GM19193 (cell line): ENCODE results near the gene CYP1B1.

Experiments used
- POLR2A ChIP-seq: IDR thresholded peaks from 4 replicates; pipeline ENCODE4 v1.6.1; 2011; ENCODE audit not compliant: insufficient read depth, insufficient read length; ENCODE audit errors: extremely low read depth

CYP1B1 gene

DNA sequence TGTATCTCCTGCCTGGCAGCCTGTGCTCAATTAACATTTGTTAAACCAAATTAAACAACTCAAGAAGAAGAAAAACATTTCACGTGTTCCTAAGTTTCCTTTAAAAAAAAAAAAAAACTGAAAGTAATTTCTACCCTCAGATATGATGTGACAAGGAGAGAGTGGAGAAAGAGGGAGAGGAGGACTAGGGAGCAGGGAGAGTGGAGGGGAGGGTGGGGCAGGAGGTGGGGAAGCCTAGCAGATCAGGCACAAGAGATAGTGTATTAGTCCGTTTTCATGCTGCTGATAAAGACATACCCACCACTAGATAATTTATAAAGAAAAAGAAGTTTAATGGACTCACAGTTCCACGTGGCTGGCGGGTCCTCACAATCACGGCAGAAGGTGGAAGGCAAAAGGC, 46.4 kb downstream of the CYP1B1 start:
- no peak for TF ChIP-seq POLR2A

DNA sequence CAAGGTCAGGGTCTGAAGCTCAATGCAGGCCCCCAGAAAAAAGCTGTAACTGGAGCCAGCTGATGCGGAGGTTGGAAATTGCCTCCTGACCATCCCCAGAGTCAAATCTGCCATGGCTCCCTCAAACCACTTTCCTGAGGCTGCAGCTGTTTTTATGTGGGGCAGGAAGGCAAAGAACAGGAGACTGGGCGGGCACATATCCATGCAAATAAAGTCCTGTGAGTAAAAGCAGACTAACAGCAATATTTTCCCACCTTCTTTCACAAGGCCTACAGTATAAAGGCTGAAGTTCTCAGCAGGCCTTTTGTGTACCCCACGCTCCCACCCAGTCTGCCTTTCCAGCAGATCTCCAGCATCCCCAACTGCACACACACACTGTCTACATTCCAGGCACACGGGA, 47.1 kb downstream of the CYP1B1 start:
- no peak for TF ChIP-seq POLR2A

DNA sequence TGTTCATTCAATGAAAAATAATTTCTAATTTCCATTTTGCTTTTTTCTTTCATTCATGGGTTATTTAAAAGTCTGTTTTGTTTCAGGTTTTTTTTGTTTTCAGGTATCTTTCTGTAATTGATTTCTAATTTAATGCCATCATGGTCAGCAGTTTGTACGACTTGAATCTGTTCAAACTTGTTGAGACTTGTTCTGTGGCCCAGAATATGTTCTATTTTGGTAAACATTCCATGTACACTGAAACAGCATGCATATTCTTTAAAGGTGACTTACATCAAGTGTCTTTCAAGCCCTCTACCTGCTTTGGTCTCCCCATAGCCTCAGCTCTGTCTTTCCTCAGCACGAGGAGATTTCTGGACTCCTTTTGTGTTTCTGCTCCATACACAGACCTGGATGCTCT, 49.1 kb downstream of the CYP1B1 start:
- TF ChIP-seq POLR2A, result no peak

DNA sequence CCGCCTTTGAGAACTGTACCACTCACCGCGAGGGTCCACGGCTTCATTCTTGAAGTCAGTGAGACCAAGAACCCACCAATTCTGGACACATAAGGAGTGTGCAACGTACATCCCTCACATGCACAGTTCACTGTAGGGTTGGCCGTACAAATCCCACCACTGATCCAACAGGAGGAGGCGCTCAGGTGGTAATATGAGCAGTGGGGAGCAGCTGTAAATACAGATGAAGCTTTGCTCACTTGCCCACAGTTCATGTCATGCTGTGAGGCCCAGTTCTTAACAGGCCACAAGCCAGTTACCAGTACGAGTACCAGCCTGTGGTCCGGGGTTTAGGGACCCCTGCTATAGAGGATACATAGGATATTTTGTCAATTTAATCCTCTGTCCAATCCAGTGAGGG, 54.4 kb downstream of the CYP1B1 start:
- TF ChIP-seq POLR2A, result no peak

DNA sequence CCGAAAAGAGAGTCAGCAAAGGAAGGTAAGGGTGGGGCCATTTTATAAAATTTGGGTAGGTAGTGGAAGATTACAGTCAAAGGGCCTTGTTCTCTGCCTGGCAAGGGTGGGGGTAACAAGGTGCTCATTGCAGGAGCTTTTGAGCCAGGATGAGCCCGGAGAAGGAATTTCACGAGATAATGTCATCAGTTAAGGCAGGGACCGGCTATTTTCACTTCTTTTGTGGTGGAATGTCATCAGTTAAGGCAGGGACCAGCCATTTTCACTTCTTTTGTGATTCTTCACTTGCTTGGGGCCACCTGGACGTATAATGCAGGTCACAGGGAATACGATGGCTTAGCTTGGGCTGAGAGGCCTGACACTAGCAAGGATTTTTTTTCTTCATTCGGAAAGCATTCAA, 58.1 kb downstream of the CYP1B1 start:
- no peak for TF ChIP-seq POLR2A
